B cell (primary cell): ENCODE results near the gene SH2B2. TPM values are rescaled to one million over a fixed set of nuclear protein-coding genes. Genes with fewer than 3 reads are reported as not detected.

Experiments
- ATAC-seq: fragments of 200-7000 bp; cut with Tn5 transposase; one replicate; pipeline ENCODE4 v1.10.0; 2021; ENCODE audit warnings: low read depth, mild to moderate bottlenecking, moderate number of reproducible peaks, moderate library complexity
- CTCF ChIA-PET: fragments of 350-600 bp; sonication (Branson Sonifier 250); formaldehyde crosslinking; loops from one replicate; lab custom pipeline; 2021; ENCODE audit warnings: antibody characterized with exemption, inconsistent platforms; lab: Charles Lee
- POLR2A ChIA-PET: fragments of 350-600 bp; sonication (Branson Sonifier 250); formaldehyde crosslinking; loops from one replicate; lab custom pipeline; 2021; ENCODE audit warnings: antibody characterized with exemption; lab: Charles Lee
- DNase-seq: peaks from one replicate; pipeline ENCODE4 v3.0.0; 2013
- H2AFZ ChIP-seq: 2 replicates; pipeline ENCODE4 v1.6.1; 2012; ENCODE audit warnings: mild to moderate bottlenecking, low read depth, low read length; ENCODE audit not compliant: insufficient read depth, poor library complexity, severe bottlenecking
- H3K27ac ChIP-seq, 2 donors: 1 replicate in 1 of 2; 2 replicates in 1 of 2; pipeline ENCODE4 v1.5.1; 2012 to 2013; ENCODE audit warnings: low read length in 2 of 2, mild to moderate bottlenecking in 2 of 2, moderate library complexity in 1 of 2
- H3K27me3 ChIP-seq, 4 experiments: fragments of 200-600 bp in 1 of 4; sonication (generic) in 1 of 4; replicated peaks in 1 of 4; 1 replicate in 2 of 4; 2 replicates in 2 of 4; pipeline versions ENCODE4 v1.6.1 to v1.7.0; 2013 to 2016; ENCODE audit warnings: low read length in 3 of 4, mild to moderate bottlenecking in 2 of 4, mixed read lengths in 1 of 4, moderate library complexity in 1 of 4; ENCODE audit not compliant: insufficient read depth in 4 of 4, control insufficient read depth in 3 of 4; ENCODE audit errors: control extremely low read depth in 1 of 4
- H3K36me3 ChIP-seq, 2 experiments: replicated peaks in 1 of 2; 1 replicate in 1 of 2; 2 replicates in 1 of 2; pipeline versions ENCODE4 v1.6.1 to v1.7.1; 2013; ENCODE audit warnings: low read length in 1 of 2; ENCODE audit not compliant: insufficient read depth in 2 of 2, control insufficient read depth in 1 of 2; ENCODE audit errors: control extremely low read depth in 1 of 2, extremely low read depth in 1 of 2
- H3K4me1 ChIP-seq, 2 donors: fragments of 200-600 bp in 1 of 2; sonication (generic) in 1 of 2; 1 replicate in 1 of 2; 2 replicates in 1 of 2; pipeline versions ENCODE4 v1.5.1 to v1.6.1; 2013 to 2017; ENCODE audit warnings: low read length in 2 of 2; ENCODE audit not compliant: control insufficient read depth in 2 of 2, insufficient read depth in 2 of 2
- H3K4me2 ChIP-seq: replicated peaks from 2 replicates; pipeline ENCODE3; 2012; ENCODE audit warnings: mild to moderate bottlenecking, low read depth, low read length; ENCODE audit not compliant: poor library complexity, severe bottlenecking
- H3K4me3 ChIP-seq, 5 experiments: fragments of 200-600 bp in 1 of 5; sonication (generic) in 1 of 5; 1 replicate in 3 of 5; 2 replicates in 2 of 5; pipeline versions ENCODE4 v1.5.1 to v1.7.0; 2011 to 2016; ENCODE audit warnings: low read length in 4 of 5, mild to moderate bottlenecking in 4 of 5, low read depth in 2 of 5, control low read depth in 1 of 5, moderate library complexity in 1 of 5; ENCODE audit not compliant: insufficient read depth in 1 of 5; ENCODE audit errors: control extremely low read depth in 1 of 5, extremely low read depth in 1 of 5
- H3K79me2 ChIP-seq: fragments of 200-600 bp; sonication (generic); one replicate; pipeline ENCODE4 v1.6.0; 2016; ENCODE audit warnings: low read length; ENCODE audit not compliant: control insufficient read depth, insufficient read depth
- H3K9ac ChIP-seq: fragments of 200-600 bp; sonication (generic); 2 replicates; pipeline ENCODE4 v1.6.1; 2017; ENCODE audit warnings: mild to moderate bottlenecking, low read length, moderate library complexity
- H3K9me3 ChIP-seq, 3 donors: one replicate each; pipeline versions ENCODE4 v1.6.1 to v1.7.1; 2013; ENCODE audit warnings: low read length in 2 of 3; ENCODE audit not compliant: control insufficient read depth in 2 of 3, insufficient read depth in 1 of 3; ENCODE audit errors: control extremely low read depth in 1 of 3
- H4K20me1 ChIP-seq: 2 replicates; pipeline ENCODE4 v1.6.0; 2012; ENCODE audit warnings: mild to moderate bottlenecking, low read length; ENCODE audit not compliant: insufficient read depth, control insufficient read depth, poor library complexity, severe bottlenecking
- H3K27ac Mint-ChIP-seq: one replicate; pipeline ENCODE4 v1.8.0; 2021; ENCODE audit warnings: mixed read lengths
- H3K27me3 Mint-ChIP-seq: one replicate; pipeline ENCODE4 v1.8.0; 2021; ENCODE audit warnings: mixed read lengths
- H3K4me1 Mint-ChIP-seq: one replicate; pipeline ENCODE4 v1.8.0; 2021; ENCODE audit warnings: mixed read lengths
- H3K4me3 Mint-ChIP-seq: one replicate; pipeline ENCODE4 v1.8.0; 2021; ENCODE audit warnings: mixed read lengths
- H3K9me3 Mint-ChIP-seq: one replicate; pipeline ENCODE4 v1.8.0; 2022; ENCODE audit warnings: mixed read lengths; ENCODE audit not compliant: insufficient read depth
- EZH2 ChIP-seq: IDR thresholded peaks from 2 replicates; pipeline ENCODE4 v1.6.1; 2012; ENCODE audit warnings: borderline replicate concordance, low read depth, mild to moderate bottlenecking, moderate library complexity, low read length; ENCODE audit not compliant: insufficient read depth, poor library complexity, severe bottlenecking
- WGBS: methylation state at CpG from one replicate; pipeline ENCODE4 v1.1.5; 2013; ENCODE audit warnings: missing lambda C conversion rate; ENCODE audit not compliant: insufficient coverage; 5-methylcytosine and 5-hydroxymethylcytosine counted together
- intact Hi-C: fragments of 100-400 bp; cut with micrococcal nuclease; formaldehyde crosslinking; loops from one replicate; pipeline ENCODE4 v1.10.0; 2022
- polyA plus RNA-seq: library from polyadenylated mRNA; depleted of rRNA; stranded (reverse); fragments of >200 nt; gene quantifications from 2 replicates; pipeline ENCODE4 v1.2.3, GENCODE V29; 2012
- total RNA-seq, 2 donors: library from RNA; stranded (reverse); fragments of 120-200 nt in 1 of 2; gene quantifications; 1 replicate in 1 of 2; 2 replicates in 1 of 2; pipeline versions ENCODE4 v1.2.3 to v1.2.4, GENCODE V29; 2013 to 2022
- TF ChIP-seq, protein P1 (sequence below): fragments of 200-600 bp; IDR thresholded peaks from one replicate; pipeline ENCODE4 v1.8.0; 2022; ENCODE audit warnings: antibody characterized with exemption, mild to moderate bottlenecking

The SH2B2 gene
- total and polyA plus RNA-seq, 2 donors (not counting 1 experiment from before 2014, with no cell fraction given): 41.2 to 95.4 TPM

DNA sequence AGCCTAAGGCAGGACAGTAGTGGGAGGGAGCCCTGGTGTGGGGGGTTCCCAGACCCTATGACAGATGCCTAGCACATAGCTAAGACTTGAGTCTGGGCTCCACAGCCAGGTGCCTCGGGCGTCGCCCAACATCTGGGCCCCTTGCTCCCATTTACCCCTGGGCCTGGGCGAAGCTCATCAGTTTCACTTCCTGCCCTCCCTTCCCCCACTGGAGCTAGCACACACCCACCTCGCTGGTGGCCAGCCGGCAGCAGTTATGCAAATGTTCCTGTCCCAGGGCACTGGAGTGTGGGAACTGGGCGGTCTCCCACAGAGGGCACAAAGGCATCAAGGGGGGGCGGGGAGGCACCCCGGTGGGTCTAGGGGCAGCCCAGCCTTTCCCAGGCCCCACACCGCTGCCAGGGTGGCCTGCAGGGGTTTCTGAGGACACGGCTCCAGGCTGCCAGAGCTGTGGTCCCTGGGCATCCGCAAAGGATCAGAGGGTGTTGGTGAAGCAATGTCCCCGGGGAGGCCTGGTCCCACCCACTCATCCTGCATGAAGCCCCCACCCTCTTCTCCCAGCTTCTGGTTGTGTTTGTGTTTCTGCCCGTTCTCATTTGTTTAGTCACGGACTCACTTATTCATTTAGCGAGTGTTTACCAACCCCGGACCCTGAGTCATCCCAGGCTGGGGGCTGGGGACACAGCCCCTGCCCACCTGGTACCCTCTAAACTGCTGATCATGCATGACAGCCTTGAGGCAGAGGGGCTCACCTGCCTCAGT lies 20.4 kb downstream of the SH2B2 start:
- ChIA-PET POLR2A (interaction anchor here (0.6 to 10.7 kb wide), 13 partner anchors 9 to 126 kb away, joined by 3 to 126 read pairs (median 4); partner anchors contain the start of genes ORAI2, PRKRIP1 and SH2B2), CTCF (interaction anchor here (0.6 to 7.4 kb wide), 11 partner anchors 9 to 93 kb away, joined by 3 to 75 read pairs (median 4); partner anchors contain the start of gene SH2B2)
- H3K27me3 ChIP-seq: no peaks in the 10 kb centered on the region
- peak overlapping the region; percentile 59 for H3K9ac ChIP-seq
- WGBS: under 1% methylated on average over 14 of the region's 17 CpGs
- peak; percentile 86 for ATAC-seq
- peaks cover 0 to 7% (median 0%) of the 10 kb centered on the region in 3 donors for H3K9me3 ChIP-seq
- TF ChIP-seq, protein P1, sequence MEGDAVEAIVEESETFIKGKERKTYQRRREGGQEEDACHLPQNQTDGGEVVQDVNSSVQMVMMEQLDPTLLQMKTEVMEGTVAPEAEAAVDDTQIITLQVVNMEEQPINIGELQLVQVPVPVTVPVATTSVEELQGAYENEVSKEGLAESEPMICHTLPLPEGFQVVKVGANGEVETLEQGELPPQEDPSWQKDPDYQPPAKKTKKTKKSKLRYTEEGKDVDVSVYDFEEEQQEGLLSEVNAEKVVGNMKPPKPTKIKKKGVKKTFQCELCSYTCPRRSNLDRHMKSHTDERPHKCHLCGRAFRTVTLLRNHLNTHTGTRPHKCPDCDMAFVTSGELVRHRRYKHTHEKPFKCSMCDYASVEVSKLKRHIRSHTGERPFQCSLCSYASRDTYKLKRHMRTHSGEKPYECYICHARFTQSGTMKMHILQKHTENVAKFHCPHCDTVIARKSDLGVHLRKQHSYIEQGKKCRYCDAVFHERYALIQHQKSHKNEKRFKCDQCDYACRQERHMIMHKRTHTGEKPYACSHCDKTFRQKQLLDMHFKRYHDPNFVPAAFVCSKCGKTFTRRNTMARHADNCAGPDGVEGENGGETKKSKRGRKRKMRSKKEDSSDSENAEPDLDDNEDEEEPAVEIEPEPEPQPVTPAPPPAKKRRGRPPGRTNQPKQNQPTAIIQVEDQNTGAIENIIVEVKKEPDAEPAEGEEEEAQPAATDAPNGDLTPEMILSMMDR: no peak
- TF ChIP-seq EZH2: no peak
- Mint-ChIP-seq H3K27me3 (no peaks in the 10 kb centered on the region), H3K4me3 (peak overlapping the region; percentile 84), H3K27ac (peak overlapping the region; percentile 98), H3K4me1 (peaks cover 83% of the 10 kb centered on the region), H3K9me3 (no peaks in the 10 kb centered on the region)
- peaks cover 8% of the 10 kb centered on the region for H4K20me1 ChIP-seq
- H3K27ac ChIP-seq: peak overlapping the region; percentile 93 to 95
- no peak overlapping the region for H2AFZ ChIP-seq
- peaks cover 78 to 90% of the 10 kb centered on the region in 2 donors for H3K4me1 ChIP-seq
- H3K4me3 ChIP-seq: peak overlapping the region in 4 of 5 experiments; percentile 37 to 51 (median 44)
- intact Hi-C loops: loop anchor here (1.0 to 10.0 kb wide), 4 partner anchors 16 to 118 kb away; partner anchors contain the start of gene PRKRIP1
- peaks cover 67% of the 10 kb centered on the region for H3K79me2 ChIP-seq
- peaks cover 0 to 47% of the 10 kb centered on the region in 2 experiments for H3K36me3 ChIP-seq
- peak overlapping the region; percentile 86 for H3K4me2 ChIP-seq
- peak; percentile 90 for DNase-seq

DNA sequence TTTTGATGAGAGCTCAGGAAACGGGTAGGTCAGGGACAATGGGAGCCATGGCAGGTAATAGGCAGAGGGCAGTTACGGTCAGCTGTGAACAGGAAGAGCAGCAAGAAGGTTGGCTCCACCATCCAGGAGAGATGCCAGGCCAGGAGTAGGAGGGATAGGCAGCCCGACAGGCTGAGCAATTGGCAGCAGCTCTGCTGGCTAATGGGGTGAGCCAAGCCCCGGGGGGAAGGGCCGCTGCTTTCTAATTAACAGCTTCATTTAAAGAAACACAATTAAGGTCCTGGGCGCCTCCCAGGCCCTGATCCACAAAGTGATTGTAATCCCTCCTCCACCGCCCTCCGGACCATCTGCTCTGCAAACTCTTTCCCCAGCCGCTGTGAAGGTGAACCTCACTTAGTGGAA lies 23.7 kb downstream of the SH2B2 start:
- POLR2A ChIA-PET: no interaction called here
- Histone ChIP-seq H3K79me2 (peaks cover 41% of the 10 kb centered on the region), H3K9ac (no peak overlapping the region), H3K4me1 (peaks cover 54 to 64% of the 10 kb centered on the region in 2 donors), H3K36me3 (peaks cover 2 to 43% of the 10 kb centered on the region in 2 experiments), H4K20me1 (no peaks in the 10 kb centered on the region), H3K27me3 (no peaks in the 10 kb centered on the region), H3K4me3 (no peak overlapping the region), H2AFZ (no peak overlapping the region), H3K27ac (peak overlapping the region in 1 of 2 donors; percentile 12), H3K9me3 (no peaks in the 10 kb centered on the region), H3K4me2 (no peak overlapping the region)
- H3K9me3 Mint-ChIP-seq: no peaks in the 10 kb centered on the region
- CTCF ChIA-PET: interaction anchor here (1.1 kb wide), 1 partner anchor 25 kb away, joined by 3 read pairs; no protein-coding TSS in a partner anchor
- no peaks in the 10 kb centered on the region for H3K27me3 Mint-ChIP-seq
- peak overlapping the region; percentile 67 for H3K27ac Mint-ChIP-seq
- H3K4me1 Mint-ChIP-seq: peaks cover 61% of the 10 kb centered on the region
- ATAC-seq (no peak), DNase-seq (no peak)
- no peak for TF ChIP-seq EZH2
- TF ChIP-seq, protein P1: no peak
- 100% methylated on average over 6 of the region's 9 CpGs for WGBS
- intact Hi-C loops: no loop called here
- peak overlapping the region; percentile 29 for H3K4me3 Mint-ChIP-seq
